GM23338 (cell line): ENCODE measurements around the gene DPT.

Experiments
- CREB1 ChIP-seq: fragments of 250-450 bp; sonication (Bioruptor Pico); IDR thresholded peaks from 2 replicates; pipeline ENCODE4 v1.5.0; 2020; ENCODE audit warnings: low read depth, mild to moderate bottlenecking, moderate library complexity
- CTCF ChIP-seq, 2 experiments: fragments of 200-600 bp in 1 of 2; sonication (generic) in 1 of 2; conservative IDR thresholded peaks; 2 replicates each; pipeline versions ENCODE4 v1.5.1 to v1.6.1; 2016 to 2017; ENCODE audit warnings: antibody characterized with exemption in 2 of 2, low read depth in 2 of 2, mild to moderate bottlenecking in 2 of 2, moderate library complexity in 1 of 2
- ETS1 ChIP-seq: IDR thresholded peaks from 2 replicates; pipeline ENCODE4 v1.6.1; 2016; ENCODE audit warnings: antibody characterized with exemption
- EZH2 ChIP-seq: fragments of 200-600 bp; sonication (generic); IDR thresholded peaks from one replicate; pipeline ENCODE4 v1.8.0; 2017; ENCODE audit warnings: antibody characterized with exemption, mild to moderate bottlenecking, low read depth; ENCODE audit not compliant: unreplicated experiment
- EZH2phosphoT487 ChIP-seq: fragments of 200-600 bp; sonication (generic); IDR thresholded peaks from one replicate; pipeline ENCODE4 v1.8.1; 2018; ENCODE audit warnings: antibody characterized with exemption; ENCODE audit not compliant: unreplicated experiment
- JUNB ChIP-seq: IDR thresholded peaks from one replicate; pipeline ENCODE4 v1.6.1; 2016; ENCODE audit warnings: antibody characterized with exemption; ENCODE audit not compliant: unreplicated experiment
- NANOG ChIP-seq: IDR thresholded peaks from 2 replicates; pipeline ENCODE4 v1.6.1; 2016; ENCODE audit warnings: antibody characterized with exemption, borderline replicate concordance
- POLR2AphosphoS5 ChIP-seq: IDR thresholded peaks from 2 replicates; pipeline ENCODE4 v1.6.1; 2016; ENCODE audit warnings: antibody characterized with exemption, low read depth
- REST ChIP-seq: IDR thresholded peaks from one replicate; pipeline ENCODE4 v1.6.1; 2018; ENCODE audit warnings: antibody characterized with exemption; ENCODE audit not compliant: unreplicated experiment
- STAT1 ChIP-seq: IDR thresholded peaks from one replicate; pipeline ENCODE4 v1.6.1; 2016; ENCODE audit warnings: antibody characterized with exemption; ENCODE audit not compliant: unreplicated experiment
- ZNF114 ChIP-seq: fragments of 250-450 bp; sonication (Bioruptor Pico); IDR thresholded peaks from 2 replicates; pipeline ENCODE4 v1.5.0; 2020; ENCODE audit warnings: mild to moderate bottlenecking, moderate library complexity
- ZNF331 ChIP-seq: fragments of 250-450 bp; sonication (Bioruptor Pico); IDR thresholded peaks from 2 replicates; pipeline ENCODE4 v1.5.0; 2020; ENCODE audit warnings: low read depth, mild to moderate bottlenecking, moderate library complexity
- ZNF462 ChIP-seq: fragments of 250-450 bp; sonication (Bioruptor Pico); IDR thresholded peaks from 2 replicates; pipeline ENCODE4 v1.5.0; 2020; ENCODE audit warnings: mild to moderate bottlenecking, moderate library complexity

- TF ChIP-seq CTCF (conservative IDR thresholded peaks at IDR 0.05; ENCODE audit: low read depth in 2 of 2) (no peak), REST (no peak), EZH2 (no peak), EZH2phosphoT487 (no peak), POLR2AphosphoS5 (no peak), ZNF462 (CRISPR knock-in tag) (no peak), ZNF331 (CRISPR knock-in tag) (no peak), JUNB (no peak), CREB1 (CRISPR knock-in tag) (no peak), ETS1 (no peak), NANOG (no peak), STAT1 (no peak), ZNF114 (CRISPR knock-in tag) (no peak)
Observed at GRCh38 chr1:168672278-168672677, 56.7 kb downstream of the DPT start.
